NCI-H128 (cell line): ENCODE data around the gene GRIK3.
"Not testable (repeated sequence)": the region's sequence is repeated elsewhere in the genome, so short reads cannot be mapped to it uniquely, and the experiment has no call there.

Experiments used
- DNase-seq: peaks from one replicate; lab custom pipeline; 2025; ENCODE audit not compliant: unreplicated experiment; lab: John Stamatoyannopoulos, UW

The GRIK3 gene

GRCh38 chr1:36947384-36947783, 86.9 kb downstream of the GRIK3 start:
- no peak for DNase-seq

GRCh38 chr1:36944883-36945282, 89.4 kb downstream of the GRIK3 start:
- DNase-seq = no peak

GRCh38 chr1:36942148-36942547, 92.2 kb downstream of the GRIK3 start:
- DNase-seq = no peak

- DNase-seq = no peak
Measured at GRCh38 chr1:36941316-36941978, 92.9 kb downstream of the GRIK3 start.

- no peak for DNase-seq
Measured at GRCh38 chr1:36938819-36939218, 95.5 kb downstream of the GRIK3 start.

- DNase-seq = no peak
Measured at GRCh38 chr1:36937371-36937770, 96.9 kb downstream of the GRIK3 start.

- DNase-seq = no peak
Measured at GRCh38 chr1:36934061-36934460, 100.3 kb downstream of the GRIK3 start.

- DNase-seq = no peak
Measured at GRCh38 chr1:36927826-36928225, 106.5 kb downstream of the GRIK3 start.

- no peak for DNase-seq
Measured at GRCh38 chr1:36925251-36925650, 109.1 kb downstream of the GRIK3 start.

GRCh38 chr1:36924282-36924811, 110.0 kb downstream of the GRIK3 start:
- DNase-seq = no peak

GRCh38 chr1:36922593-36923426, 111.5 kb downstream of the GRIK3 start:
- DNase-seq = no peak

- no peak for DNase-seq
Measured at GRCh38 chr1:36922071-36922470, 112.2 kb downstream of the GRIK3 start.

GRCh38 chr1:36920801-36921405, 113.4 kb downstream of the GRIK3 start:
- DNase-seq = no peak

- no peak for DNase-seq
Measured at GRCh38 chr1:36920371-36920770, 113.9 kb downstream of the GRIK3 start.

GRCh38 chr1:36919491-36920145, 114.7 kb downstream of the GRIK3 start:
- no peak for DNase-seq

- DNase-seq = no peak
Measured at GRCh38 chr1:36918604-36919003, 115.7 kb downstream of the GRIK3 start.

GRCh38 chr1:36916542-36916941, 117.8 kb downstream of the GRIK3 start:
- DNase-seq = not testable (repeated sequence)

- DNase-seq = no peak
Measured at GRCh38 chr1:36913484-36914060, 120.7 kb downstream of the GRIK3 start.

- no peak for DNase-seq
Measured at GRCh38 chr1:36913016-36913415, 121.3 kb downstream of the GRIK3 start.

- no peak for DNase-seq
Measured at GRCh38 chr1:36912365-36912865, 121.9 kb downstream of the GRIK3 start.
